Upper lobe of left lung (tissue), 6 donors: Measurements from ENCODE around the gene ALOX12B. TPM values are rescaled to one million over a fixed set of nuclear protein-coding genes. Genes with fewer than 3 reads are reported as not detected.
"Not testable (repeated sequence)": the region's sequence is repeated elsewhere in the genome, so short reads cannot be mapped to it uniquely, and the experiment has no call there.

Source experiments
- ATAC-seq, 2 donors: fragments of 200-7000 bp; cut with Tn5 transposase; one replicate each; pipeline ENCODE4 v1.9.1; 2022; ENCODE audit warnings: mild to moderate bottlenecking in 2 of 2, moderate library complexity in 2 of 2; ENCODE audit not compliant: low FRiP score in 2 of 2
- DNase-seq, 2 donors: peaks; one replicate each; pipeline ENCODE4 v3.0.0-alpha.2; 2019 to 2020
- H3K27ac ChIP-seq, 4 donors: fragments of 200-600 bp; sonication (generic); one replicate each; pipeline ENCODE4 v1.5.1; 2016 to 2019
- H3K27me3 ChIP-seq, 4 donors: fragments of 200-600 bp; sonication (generic); one replicate each; pipeline ENCODE4 v1.5.1; 2017 to 2019
- H3K36me3 ChIP-seq, 4 donors: fragments of 200-600 bp; sonication (generic); one replicate each; pipeline ENCODE4 v1.5.1; 2016 to 2019
- H3K4me1 ChIP-seq, 4 donors: fragments of 200-600 bp; sonication (generic); one replicate each; pipeline ENCODE4 v1.5.1; 2018 to 2019
- H3K4me3 ChIP-seq, 4 donors: fragments of 200-600 bp; sonication (generic); one replicate each; pipeline ENCODE4 v1.5.1; 2017 to 2019; ENCODE audit warnings: mild to moderate bottlenecking in 2 of 4, moderate library complexity in 1 of 4
- H3K9me3 ChIP-seq, 4 donors: fragments of 200-600 bp; sonication (generic); one replicate each; pipeline ENCODE4 v1.5.1; 2018 to 2019
- EP300 ChIP-seq, 4 donors: sonication (generic); formaldehyde crosslinking; IDR thresholded peaks; one replicate each; pipeline ENCODE4 v1.5.1; 2017; ENCODE audit warnings: antibody characterized with exemption in 4 of 4, control low read depth in 2 of 4
- POLR2A ChIP-seq, 4 donors: fragments of 450-650 bp; IDR thresholded peaks; one replicate each; pipeline ENCODE4 v1.5.1; 2016 to 2017; ENCODE audit warnings: antibody characterized with exemption in 4 of 4, mild to moderate bottlenecking in 2 of 4
- POLR2AphosphoS5 ChIP-seq, 2 donors: sonication (generic); formaldehyde crosslinking; IDR thresholded peaks; one replicate each; pipeline ENCODE4 v1.5.1; 2017; ENCODE audit warnings: antibody characterized with exemption in 2 of 2
- WGBS, 2 donors: methylation state at CpG; one replicate each; pipeline ENCODE4 v1.1.5; 2017 to 2018; 5-methylcytosine and 5-hydroxymethylcytosine counted together
- total RNA-seq, 6 donors: library from RNA; depleted of rRNA in 4 of 6; stranded (reverse); fragments of >200 nt in 4 of 6; gene quantifications; one replicate each; pipeline versions ENCODE4 v1.1.0 to v1.2.1, GENCODE V29; 2016 to 2021
- TF ChIP-seq, protein P1 (sequence below), 6 experiments: fragments of 450-650 bp in 4 of 6; fragments of 200-600 bp in 2 of 6; sonication (generic) in 2 of 6; IDR thresholded peaks; one replicate each; pipeline ENCODE4 v1.5.1; 2016 to 2019; ENCODE audit warnings: antibody characterized with exemption in 6 of 6
- donor health status: DM: no; HTN: no; CAD: no; lungs with moderate emphysema.
- donor health status: DM: no; HTN: yes; CAD: no; lungs with severe emphysema.

Gene ALOX12B
- total RNA-seq, 6 donors from 2014 or later: not detected

DNA sequence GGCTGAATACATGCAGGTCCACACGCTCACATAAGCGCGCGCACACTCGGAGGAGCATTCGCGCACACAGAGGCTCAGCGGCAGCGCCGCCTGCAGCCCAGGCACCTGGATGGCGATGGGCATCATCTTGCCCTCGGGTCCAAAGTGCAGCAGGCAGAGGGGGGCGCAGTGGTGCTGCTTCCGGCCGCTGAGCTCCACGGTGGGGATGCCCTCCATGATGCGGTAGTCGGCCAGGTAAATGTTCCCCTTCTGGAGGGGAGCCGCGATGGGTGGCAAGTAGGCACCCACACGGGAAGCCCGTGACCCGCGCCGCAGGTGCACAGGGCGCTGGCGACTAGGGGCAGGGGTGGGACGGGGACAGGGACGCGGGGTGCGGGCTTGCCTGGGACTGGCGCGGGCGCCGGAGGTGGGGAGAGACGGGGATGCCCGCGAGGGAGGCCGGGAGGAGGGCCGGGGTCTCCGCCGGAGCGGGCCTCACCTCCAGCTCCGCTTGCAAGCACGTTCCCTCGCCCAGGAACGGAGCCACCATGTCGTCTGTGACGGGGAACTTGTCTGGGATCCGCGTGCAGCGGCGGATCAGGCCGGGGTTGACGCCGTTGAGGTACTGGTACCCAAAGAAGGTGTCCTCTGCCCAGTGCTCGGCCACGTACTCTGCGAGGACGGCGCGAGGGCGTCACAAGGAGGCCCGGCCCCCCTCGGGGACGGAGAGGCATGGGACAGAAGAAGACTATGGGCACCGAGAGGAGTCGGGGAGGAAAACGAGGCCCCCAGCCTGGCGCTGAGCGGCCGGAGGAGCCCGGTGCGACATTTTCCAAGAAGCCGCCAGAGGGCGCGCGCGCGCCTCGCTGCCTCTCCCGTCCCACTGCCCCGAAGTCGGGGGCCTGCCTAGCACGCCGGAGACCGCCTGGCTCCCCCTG lies 8.0 kb downstream of the ALOX12B start:
- Histone ChIP-seq H3K27ac (peak overlapping the region in 1 of 4 donors; percentile 38), H3K9me3 (no peaks in the 10 kb centered on the region), H3K36me3 (no peaks in the 10 kb centered on the region), H3K4me1 (peaks cover 13 to 18% (median 17%) of the 10 kb centered on the region in 4 donors), H3K27me3 (peaks cover 0 to 39% (median 13%) of the 10 kb centered on the region in 4 donors), H3K4me3 (peak overlapping the region; percentile 8 to 47 (median 36))
- 2 to 6% methylated on average over 13 to 41 of the region's 87 CpGs for WGBS, 2 donors
- ATAC-seq (peak; percentile 74 to 91), DNase-seq (peak; percentile 73 to 97)
- TF ChIP-seq, protein P1, sequence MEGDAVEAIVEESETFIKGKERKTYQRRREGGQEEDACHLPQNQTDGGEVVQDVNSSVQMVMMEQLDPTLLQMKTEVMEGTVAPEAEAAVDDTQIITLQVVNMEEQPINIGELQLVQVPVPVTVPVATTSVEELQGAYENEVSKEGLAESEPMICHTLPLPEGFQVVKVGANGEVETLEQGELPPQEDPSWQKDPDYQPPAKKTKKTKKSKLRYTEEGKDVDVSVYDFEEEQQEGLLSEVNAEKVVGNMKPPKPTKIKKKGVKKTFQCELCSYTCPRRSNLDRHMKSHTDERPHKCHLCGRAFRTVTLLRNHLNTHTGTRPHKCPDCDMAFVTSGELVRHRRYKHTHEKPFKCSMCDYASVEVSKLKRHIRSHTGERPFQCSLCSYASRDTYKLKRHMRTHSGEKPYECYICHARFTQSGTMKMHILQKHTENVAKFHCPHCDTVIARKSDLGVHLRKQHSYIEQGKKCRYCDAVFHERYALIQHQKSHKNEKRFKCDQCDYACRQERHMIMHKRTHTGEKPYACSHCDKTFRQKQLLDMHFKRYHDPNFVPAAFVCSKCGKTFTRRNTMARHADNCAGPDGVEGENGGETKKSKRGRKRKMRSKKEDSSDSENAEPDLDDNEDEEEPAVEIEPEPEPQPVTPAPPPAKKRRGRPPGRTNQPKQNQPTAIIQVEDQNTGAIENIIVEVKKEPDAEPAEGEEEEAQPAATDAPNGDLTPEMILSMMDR (IDR thresholded peaks at IDR 0.05): peak; percentile 84 to 91 (median 88)
- no peak for TF ChIP-seq POLR2AphosphoS5 (IDR thresholded peaks at IDR 0.05)

DNA sequence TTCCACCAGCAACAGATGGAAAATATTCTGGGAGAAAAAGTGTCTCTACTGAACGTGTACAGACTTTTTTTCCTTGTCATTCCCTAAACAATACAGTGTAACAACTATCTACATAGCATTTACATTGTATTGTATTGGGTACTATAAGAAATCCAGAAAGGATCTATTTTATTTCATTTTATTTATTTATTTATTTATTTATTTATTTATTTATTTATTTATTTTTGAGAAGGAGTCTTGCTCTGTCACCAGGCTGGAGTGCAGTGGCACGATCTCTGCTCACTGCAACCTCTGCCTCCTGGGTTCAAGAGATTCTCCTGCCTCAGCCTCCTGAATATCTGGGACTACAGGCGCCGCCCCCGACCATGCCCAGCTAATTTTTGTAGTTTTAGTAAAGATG lies 9.6 kb downstream of the ALOX12B start:
- ATAC-seq, H3K36me3 ChIP-seq, H3K4me3 ChIP-seq, DNase-seq, H3K27ac ChIP-seq, H3K9me3 ChIP-seq: not testable (repeated sequence)
- WGBS, 2 donors: 77 to 94% methylated on average over 5 of the region's 5 CpGs
- Histone ChIP-seq H3K27me3 (peaks cover 0 to 53% (median 25%) of the 10 kb centered on the region in 4 donors), H3K4me1 (peaks cover 23 to 31% (median 27%) of the 10 kb centered on the region in 4 donors)

- ATAC-seq (no peak), DNase-seq (no peak)
- TF ChIP-seq, protein P1 (IDR thresholded peaks at IDR 0.05): no peak
- TF ChIP-seq EP300 (IDR thresholded peaks at IDR 0.05): no peak
- no peak overlapping the region for H3K4me3 ChIP-seq
- peaks cover 30 to 39% (median 35%) of the 10 kb centered on the region in 4 donors for H3K4me1 ChIP-seq
- no peaks in the 10 kb centered on the region for H3K9me3 ChIP-seq
- WGBS, 2 donors: 71 to 78% methylated on average over 12 to 13 of the region's 13 CpGs
- H3K27ac ChIP-seq: no peak overlapping the region
- peaks cover 0 to 60% (median 32%) of the 10 kb centered on the region in 4 donors for H3K27me3 ChIP-seq
- no peaks in the 10 kb centered on the region for H3K36me3 ChIP-seq
These were observed 10.8 kb downstream of the ALOX12B start for GRCh38 chr17:8076502-8077266.

DNA sequence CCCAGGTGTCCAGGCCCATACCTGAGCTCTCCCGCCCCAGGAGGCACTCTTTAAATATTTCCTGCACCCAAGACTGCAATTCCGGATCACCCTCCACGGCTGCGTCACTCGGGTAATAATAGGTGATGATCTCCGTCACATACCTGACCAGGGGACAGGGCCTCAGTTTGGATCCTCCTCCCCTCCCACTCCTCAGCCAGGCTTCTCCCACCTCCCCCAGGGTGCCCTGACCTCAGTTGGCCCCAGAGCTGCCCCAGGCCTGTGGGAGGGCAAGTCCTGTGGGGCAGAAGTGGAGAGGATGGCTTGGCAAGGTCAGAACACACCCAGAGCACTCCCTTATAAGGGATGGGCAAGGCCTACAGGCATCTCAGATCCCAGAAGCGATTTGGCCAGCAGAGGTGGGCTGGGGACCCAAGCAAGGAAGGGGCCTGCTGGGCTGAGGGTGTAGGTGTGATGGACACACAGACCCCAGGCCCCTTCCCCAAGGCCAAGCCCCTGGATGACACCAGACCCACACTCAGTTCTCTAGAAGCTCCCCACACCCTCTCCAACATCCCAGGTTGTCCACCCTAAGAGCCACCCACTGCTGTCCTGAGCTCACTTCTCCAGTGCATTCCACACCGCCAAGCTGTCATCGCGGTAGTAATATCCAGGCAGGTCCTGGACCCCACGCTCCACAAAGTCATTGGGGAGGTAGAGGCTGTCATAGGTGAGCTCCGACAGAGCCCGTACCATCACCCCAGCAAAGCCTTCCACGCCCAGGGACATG lies 11.8 kb downstream of the ALOX12B start:
- ATAC-seq (no peak), DNase-seq (no peak)
- no peak overlapping the region for H3K4me3 ChIP-seq
- H3K4me1 ChIP-seq: peaks cover 30 to 39% (median 35%) of the 10 kb centered on the region in 4 donors
- H3K9me3 ChIP-seq: no peaks in the 10 kb centered on the region
- no peak overlapping the region for H3K27ac ChIP-seq
- TF ChIP-seq POLR2A (IDR thresholded peaks at IDR 0.05) (no peak), POLR2AphosphoS5 (IDR thresholded peaks at IDR 0.05) (no peak)
- TF ChIP-seq, protein P1 (IDR thresholded peaks at IDR 0.05): no peak
- WGBS, 2 donors: 90 to 96% methylated on average over 14 of the region's 14 CpGs
- peaks cover 0 to 60% (median 32%) of the 10 kb centered on the region in 4 donors for H3K27me3 ChIP-seq
- H3K36me3 ChIP-seq: no peaks in the 10 kb centered on the region

- H3K27me3 ChIP-seq: peaks cover 0 to 53% (median 32%) of the 10 kb centered on the region in 4 donors
- no peak for ATAC-seq
These were observed 12.4 kb downstream of the ALOX12B start for GRCh38 chr17:8075081-8075480.

More at GRCh38 chr17:8075081-8075480, 12.4 kb downstream of the ALOX12B start:
- no peaks in the 10 kb centered on the region for H3K9me3 ChIP-seq
- no peaks in the 10 kb centered on the region for H3K36me3 ChIP-seq
- 88 to 95% methylated on average over 3 of the region's 3 CpGs for WGBS, 2 donors
- DNase-seq: no peak
- H3K4me3 ChIP-seq: no peak overlapping the region
- TF ChIP-seq POLR2A (IDR thresholded peaks at IDR 0.05): no peak
- TF ChIP-seq POLR2AphosphoS5 (IDR thresholded peaks at IDR 0.05): no peak
- no peak for TF ChIP-seq EP300 (IDR thresholded peaks at IDR 0.05)
- TF ChIP-seq, protein P1 (IDR thresholded peaks at IDR 0.05): no peak
- H3K27ac ChIP-seq: no peak overlapping the region
- H3K4me1 ChIP-seq: peaks cover 29 to 33% (median 29%) of the 10 kb centered on the region in 4 donors
